ENCODE data around the gene FCER1G.

FCER1G gene

GRCh38 chr1:161266202-161266601 is 51.1 kb downstream of the FCER1G start:
- H3K36me3 ChIP-seq (ENCODE audit: insufficient read depth, low read length) = no peaks in the 10 kb centered on the region
- no peaks in the 10 kb centered on the region for H4K20me1 ChIP-seq (ENCODE audit: insufficient read depth, low read length)
- no peaks in the 10 kb centered on the region for H3K79me2 ChIP-seq (ENCODE audit: insufficient read depth, low read length)
- H3K9ac ChIP-seq (ENCODE audit: low read length) = no peak overlapping the region
- H3K9me3 ChIP-seq (ENCODE audit: low read length) = no peaks in the 10 kb centered on the region
- no peak overlapping the region for H3K27ac ChIP-seq (ENCODE audit: low read depth, low read length, poor library complexity, severe bottlenecking)
- no peaks in the 10 kb centered on the region for H3F3A ChIP-seq (ENCODE audit: insufficient read depth, low read length)
- no peak overlapping the region for H3K4me2 ChIP-seq (ENCODE audit: low read length)
- no peak overlapping the region for H2AFZ ChIP-seq (ENCODE audit: low read length)
- H3K9me2 ChIP-seq (ENCODE audit: low read depth, low read length) = no peaks in the 10 kb centered on the region
- peaks cover 8% of the 10 kb centered on the region for H3K4me1 ChIP-seq (ENCODE audit: insufficient read depth, low read length, severe bottlenecking)
- H3K27me3 ChIP-seq (ENCODE audit: insufficient read depth, low read length) = peaks cover 7% of the 10 kb centered on the region; the same call in 1 of the 2 replicates
- H3K4me3 ChIP-seq (ENCODE audit: low read depth, low read length, poor library complexity, severe bottlenecking) = no peak overlapping the region
- no peak for TF ChIP-seq CTCF (IDR thresholded peaks at IDR 0.05; ENCODE audit: low read length)
- TF ChIP-seq EZH2 (IDR thresholded peaks at IDR 0.05; ENCODE audit: borderline replicate concordance, low read length) = no peak

DNA sequence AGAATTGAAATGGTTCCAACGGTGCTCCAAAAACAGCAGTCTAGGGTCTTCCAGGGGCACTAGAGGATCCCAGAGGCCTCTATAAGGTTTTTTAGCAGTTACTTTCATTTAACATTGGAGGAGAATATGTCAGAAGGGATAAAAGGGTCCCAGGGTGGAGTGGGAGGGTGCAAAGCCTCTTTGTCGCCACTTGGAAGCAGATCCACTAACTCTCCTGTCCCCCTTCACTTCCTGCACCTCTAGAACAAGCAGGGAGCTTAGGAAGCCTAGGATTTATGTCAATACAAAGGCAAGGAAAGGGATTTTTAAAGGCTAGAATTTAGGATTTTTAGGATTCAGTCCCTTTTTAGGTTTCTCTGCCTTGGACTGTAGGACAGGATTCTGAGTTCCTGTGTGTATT is 51.7 kb downstream of the FCER1G start:
- Histone ChIP-seq H3K79me2 (ENCODE audit: insufficient read depth, low read length) (no peaks in the 10 kb centered on the region), H3K4me1 (ENCODE audit: insufficient read depth, low read length, severe bottlenecking) (peaks cover 2% of the 10 kb centered on the region), H3K27me3 (ENCODE audit: insufficient read depth, low read length) (peaks cover 1% of the 10 kb centered on the region; the same call in 1 of the 2 replicates), H3K9ac (ENCODE audit: low read length) (no peak overlapping the region), H3K27ac (ENCODE audit: low read depth, low read length, poor library complexity, severe bottlenecking) (no peak overlapping the region), H3K9me2 (ENCODE audit: low read depth, low read length) (no peaks in the 10 kb centered on the region), H3F3A (ENCODE audit: insufficient read depth, low read length) (no peaks in the 10 kb centered on the region), H3K4me2 (ENCODE audit: low read length) (no peak overlapping the region), H3K9me3 (ENCODE audit: low read length) (no peaks in the 10 kb centered on the region), H3K36me3 (ENCODE audit: insufficient read depth, low read length) (no peaks in the 10 kb centered on the region), H3K4me3 (ENCODE audit: low read depth, low read length, poor library complexity, severe bottlenecking) (no peak overlapping the region), H4K20me1 (ENCODE audit: insufficient read depth, low read length) (no peaks in the 10 kb centered on the region), H2AFZ (ENCODE audit: low read length) (no peak overlapping the region)
- no peak for TF ChIP-seq CTCF (IDR thresholded peaks at IDR 0.05; ENCODE audit: low read length)
- no peak for TF ChIP-seq EZH2 (IDR thresholded peaks at IDR 0.05; ENCODE audit: borderline replicate concordance, low read length)

DNA sequence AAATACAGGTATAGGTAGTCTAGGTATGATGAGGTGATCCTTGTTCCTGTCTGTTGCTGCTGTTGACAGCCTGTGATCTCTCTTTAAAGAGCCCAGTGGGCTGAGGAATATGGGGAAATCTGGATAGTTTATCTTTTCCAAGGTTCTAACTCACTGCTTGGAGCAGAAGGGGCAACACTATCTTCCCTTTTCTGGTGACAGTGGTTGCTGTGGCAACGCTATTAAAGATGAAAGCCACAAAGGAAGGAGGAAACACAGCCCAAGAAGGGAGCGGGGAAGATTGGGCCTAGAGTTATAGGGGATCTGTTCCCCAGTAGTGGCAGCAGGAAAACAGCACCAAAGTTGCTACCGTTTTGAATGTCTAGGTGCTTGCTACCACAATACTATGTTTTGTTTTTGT is 52.2 kb downstream of the FCER1G start:
- H4K20me1 ChIP-seq (ENCODE audit: insufficient read depth, low read length) = no peaks in the 10 kb centered on the region
- H3K4me3 ChIP-seq (ENCODE audit: low read depth, low read length, poor library complexity, severe bottlenecking) = no peak overlapping the region
- H3K36me3 ChIP-seq (ENCODE audit: insufficient read depth, low read length) = no peaks in the 10 kb centered on the region
- H3K27ac ChIP-seq (ENCODE audit: low read depth, low read length, poor library complexity, severe bottlenecking) = no peak overlapping the region
- no peaks in the 10 kb centered on the region; the same call in 1 of the 2 replicates for H3K27me3 ChIP-seq (ENCODE audit: insufficient read depth, low read length)
- no peak overlapping the region for H3K4me2 ChIP-seq (ENCODE audit: low read length)
- H3K4me1 ChIP-seq (ENCODE audit: insufficient read depth, low read length, severe bottlenecking) = no peaks in the 10 kb centered on the region
- H2AFZ ChIP-seq (ENCODE audit: low read length) = no peak overlapping the region
- H3K9ac ChIP-seq (ENCODE audit: low read length) = no peak overlapping the region
- no peaks in the 10 kb centered on the region for H3K9me2 ChIP-seq (ENCODE audit: low read depth, low read length)
- no peaks in the 10 kb centered on the region for H3K9me3 ChIP-seq (ENCODE audit: low read length)
- H3K79me2 ChIP-seq (ENCODE audit: insufficient read depth, low read length) = no peaks in the 10 kb centered on the region
- H3F3A ChIP-seq (ENCODE audit: insufficient read depth, low read length) = no peaks in the 10 kb centered on the region
- no peak for TF ChIP-seq CTCF (IDR thresholded peaks at IDR 0.05; ENCODE audit: low read length)
